ENCODE measurements around the gene IFT81. TPM values are rescaled to one million over a fixed set of nuclear protein-coding genes. Genes with fewer than 3 reads are reported as not detected.

IFT81 gene
- total and polyA plus RNA-seq, 2 of the 13 experiments (the other 11 are each of a cell fraction or from before 2014, with no cell fraction given), result 4.2 to 13.0 TPM

DNA sequence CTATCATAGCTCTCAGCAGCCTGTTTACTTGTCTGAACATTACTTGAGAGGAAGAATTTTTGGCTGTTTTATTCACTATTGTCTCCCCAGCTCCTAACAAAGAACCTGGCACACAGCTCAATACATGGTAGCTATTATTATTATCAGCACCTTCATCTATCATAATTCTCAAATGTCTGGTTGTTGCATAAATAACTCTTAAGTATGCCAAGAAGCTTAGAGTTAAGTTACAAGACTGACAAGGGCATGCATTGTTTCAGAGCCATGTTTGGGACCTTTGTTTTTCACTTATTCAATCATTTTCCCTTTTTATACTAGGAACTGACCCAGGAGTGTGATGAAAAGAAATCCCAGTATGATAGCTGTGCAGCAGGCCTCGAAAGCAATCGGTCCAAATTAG is 79.4 kb downstream of the IFT81 start:
- Histone ChIP-seq H3K9me3 (ENCODE audit: low read length) (no peaks in the 10 kb centered on the region), H3K79me2 (ENCODE audit: insufficient read depth, low read length) (no peaks in the 10 kb centered on the region), H3K4me2 (ENCODE audit: low read depth, low read length) (no peak overlapping the region), H2AFZ (ENCODE audit: low read length) (no peak overlapping the region), H3K36me3 (replicated peaks in 1 of 2; ENCODE audit: control insufficient read depth in 1 of 2, insufficient read depth in 2 of 2, low read length in 2 of 2) (peaks cover 2 to 3% of the 10 kb centered on the region in 2 experiments; a peak in 2 of 5 replicates), H3K27me3 (ENCODE audit: control insufficient read depth in 1 of 2, insufficient read depth in 2 of 2, low read length in 2 of 2) (no peaks in the 10 kb centered on the region), H3K27ac (ENCODE audit: extremely low read length, insufficient read depth, low read length) (no peak overlapping the region), H3K9ac (ENCODE audit: insufficient read depth, low read depth, low read length) (no peak overlapping the region), H4K20me1 (ENCODE audit: insufficient read depth, low read length) (no peaks in the 10 kb centered on the region), H3K4me3 (replicated peaks in 1 of 3; ENCODE audit: insufficient read depth in 1 of 3, low read depth in 2 of 3, low read length in 3 of 3) (no peak overlapping the region), H3K4me1 (ENCODE audit: insufficient read depth, low read length) (peaks cover 22% of the 10 kb centered on the region)
- CTCF ChIA-PET (ENCODE audit: low intra/inter-chr PET ratio, low total read pairs), result no interaction called here
- DNase-seq (ENCODE audit: low spot score), result no peak
- intact Hi-C loops (cut with micrococcal nuclease; ENCODE audit: unreplicated experiment) (no loop called here), in situ Hi-C loops (cut with HindIII; ENCODE audit: extremely low pct_ligation_motif_present, low pct_unique_long_range_greater_than_20kb) (no loop called here)
- no peak for FAIRE-seq
- ATAC-seq, result no peak
- BruUV-seq (replicated peaks), result no TSS peak
- TF ChIP-seq ZNF253 (CRISPR knock-in tag; IDR thresholded peaks at IDR 0.05; ENCODE audit: borderline replicate concordance), result no peak
- TF ChIP-seq ZNF407 (CRISPR knock-in tag; IDR thresholded peaks at IDR 0.05; ENCODE audit: not compliant biosample characterization), result no peak
- no peak for TF ChIP-seq SUZ12 (IDR thresholded peaks at IDR 0.05; ENCODE audit: low read depth, low read length)
- TF ChIP-seq, protein P1, sequence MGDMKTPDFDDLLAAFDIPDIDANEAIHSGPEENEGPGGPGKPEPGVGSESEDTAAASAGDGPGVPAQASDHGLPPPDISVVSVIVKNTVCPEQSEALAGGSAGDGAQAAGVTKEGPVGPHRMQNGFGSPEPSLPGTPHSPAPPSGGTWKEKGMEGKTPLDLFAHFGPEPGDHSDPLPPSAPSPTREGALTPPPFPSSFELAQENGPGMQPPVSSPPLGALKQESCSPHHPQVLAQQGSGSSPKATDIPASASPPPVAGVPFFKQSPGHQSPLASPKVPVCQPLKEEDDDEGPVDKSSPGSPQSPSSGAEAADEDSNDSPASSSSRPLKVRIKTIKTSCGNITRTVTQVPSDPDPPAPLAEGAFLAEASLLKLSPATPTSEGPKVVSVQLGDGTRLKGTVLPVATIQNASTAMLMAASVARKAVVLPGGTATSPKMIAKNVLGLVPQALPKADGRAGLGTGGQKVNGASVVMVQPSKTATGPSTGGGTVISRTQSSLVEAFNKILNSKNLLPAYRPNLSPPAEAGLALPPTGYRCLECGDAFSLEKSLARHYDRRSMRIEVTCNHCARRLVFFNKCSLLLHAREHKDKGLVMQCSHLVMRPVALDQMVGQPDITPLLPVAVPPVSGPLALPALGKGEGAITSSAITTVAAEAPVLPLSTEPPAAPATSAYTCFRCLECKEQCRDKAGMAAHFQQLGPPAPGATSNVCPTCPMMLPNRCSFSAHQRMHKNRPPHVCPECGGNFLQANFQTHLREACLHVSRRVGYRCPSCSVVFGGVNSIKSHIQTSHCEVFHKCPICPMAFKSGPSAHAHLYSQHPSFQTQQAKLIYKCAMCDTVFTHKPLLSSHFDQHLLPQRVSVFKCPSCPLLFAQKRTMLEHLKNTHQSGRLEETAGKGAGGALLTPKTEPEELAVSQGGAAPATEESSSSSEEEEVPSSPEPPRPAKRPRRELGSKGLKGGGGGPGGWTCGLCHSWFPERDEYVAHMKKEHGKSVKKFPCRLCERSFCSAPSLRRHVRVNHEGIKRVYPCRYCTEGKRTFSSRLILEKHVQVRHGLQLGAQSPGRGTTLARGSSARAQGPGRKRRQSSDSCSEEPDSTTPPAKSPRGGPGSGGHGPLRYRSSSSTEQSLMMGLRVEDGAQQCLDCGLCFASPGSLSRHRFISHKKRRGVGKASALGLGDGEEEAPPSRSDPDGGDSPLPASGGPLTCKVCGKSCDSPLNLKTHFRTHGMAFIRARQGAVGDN (CRISPR knock-in tag; IDR thresholded peaks at IDR 0.05), result no peak
- no peak for TF ChIP-seq BHLHE40 (IDR thresholded peaks at IDR 0.05; ENCODE audit: low read length)
- TF ChIP-seq FOXA1 (IDR thresholded peaks at IDR 0.05), result no peak
- no peak for TF ChIP-seq FOXA1 (CRISPR knock-in tag; IDR thresholded peaks at IDR 0.05)
- no peak for TF ChIP-seq ZNF850 (CRISPR knock-in tag; conservative IDR thresholded peaks at IDR 0.05)
- TF ChIP-seq MXI1 (IDR thresholded peaks at IDR 0.05; ENCODE audit: borderline replicate concordance, low read depth, low read length), result no peak
- TF ChIP-seq TBX3 (IDR thresholded peaks at IDR 0.05; ENCODE audit: borderline replicate concordance), result no peak
- TF ChIP-seq ZNF34 (CRISPR knock-in tag; IDR thresholded peaks at IDR 0.05; ENCODE audit: borderline replicate concordance), result no peak
- no peak for TF ChIP-seq KLF16 (CRISPR knock-in tag; IDR thresholded peaks at IDR 0.05)
- TF ChIP-seq ZNF747 (CRISPR knock-in tag; IDR thresholded peaks at IDR 0.05; ENCODE audit: borderline replicate concordance), result no peak
- WGBS (ENCODE audit: low lambda C conversion rate), result 98% methylated on average over 2 of the region's 2 CpGs
- POLR2A ChIA-PET, result interaction anchor here (0.7 kb wide), 1 partner anchor 124 kb away, joined by 3 read pairs; no protein-coding TSS in a partner anchor

All from HepG2 (cell line).